SIG-M5 treated with dmso at 0.1 percent for 504 hours (cell line): ENCODE measurements around the gene NEU4.
"Not testable (repeated sequence)": the region's sequence is repeated elsewhere in the genome, so short reads cannot be mapped to it uniquely, and the experiment has no call there.

ENCODE experiments used
- DNase-seq: peaks from one replicate; lab custom pipeline; 2025; ENCODE audit not compliant: unreplicated experiment; lab: John Stamatoyannopoulos, UW

NEU4 gene

GRCh38 chr2:241774419-241775222 lies 34.4 kb upstream of the NEU4 start:
- no peak for DNase-seq

- no peak for DNase-seq
Observed at GRCh38 chr2:241775223-241776177, 33.5 kb upstream of the NEU4 start.

GRCh38 chr2:241776336-241777169 lies 32.4 kb upstream of the NEU4 start, which contains the start of gene GAL3ST2:
Gene GAL3ST2 (plus strand): TSS chr2:241776822. CDS start chr2:241776956, 134 bp downstream.
- no peak for DNase-seq

- no peak for DNase-seq
Observed at GRCh38 chr2:241777170-241777685, 31.8 kb upstream of the NEU4 start.

GRCh38 chr2:241777686-241778627 lies 31.0 kb upstream of the NEU4 start:
- no peak for DNase-seq

GRCh38 chr2:241780939-241781569 lies 27.9 kb upstream of the NEU4 start:
- DNase-seq, result no peak

GRCh38 chr2:241782053-241782452 lies 26.9 kb upstream of the NEU4 start:
- not testable (repeated sequence) for DNase-seq

- DNase-seq, result no peak
Observed at GRCh38 chr2:241788135-241788534, 20.9 kb upstream of the NEU4 start.

GRCh38 chr2:241788572-241788971 lies 20.4 kb upstream of the NEU4 start:
- no peak for DNase-seq

- DNase-seq, result not testable (repeated sequence)
Observed at GRCh38 chr2:241791385-241791784, 17.6 kb upstream of the NEU4 start.

- DNase-seq, result no peak
Observed at GRCh38 chr2:241793385-241793784, 15.6 kb upstream of the NEU4 start.

GRCh38 chr2:241794250-241794823 lies 14.7 kb upstream of the NEU4 start:
- DNase-seq, result no peak

- no peak for DNase-seq
Observed at GRCh38 chr2:241795021-241795999, 13.7 kb upstream of the NEU4 start.

GRCh38 chr2:241796209-241796608 lies 12.8 kb upstream of the NEU4 start:
- no peak for DNase-seq

- no peak for DNase-seq
Observed at GRCh38 chr2:241796610-241797138, 12.3 kb upstream of the NEU4 start.

GRCh38 chr2:241797441-241798080 lies 11.4 kb upstream of the NEU4 start:
- no peak for DNase-seq
